GM12801 (cell line): ENCODE data around the gene TMEM8B.

ENCODE experiments used
- CTCF ChIP-seq: IDR thresholded peaks from one replicate; pipeline ENCODE4 v1.5.1; 2011; ENCODE audit warnings: control low read depth; ENCODE audit not compliant: insufficient read length; ENCODE audit errors: extremely low read depth

TMEM8B gene

GRCh38 chr9:35835766-35836165 lies 6.7 kb downstream of the TMEM8B start:
- TF ChIP-seq CTCF, result no peak

- TF ChIP-seq CTCF, result no peak
Measured at GRCh38 chr9:35836595-35836994, 7.6 kb downstream of the TMEM8B start.

GRCh38 chr9:35839926-35840325 lies 10.9 kb downstream of the TMEM8B start:
- no peak for TF ChIP-seq CTCF

- no peak for TF ChIP-seq CTCF
Measured at GRCh38 chr9:35840881-35841644, 12.0 kb downstream of the TMEM8B start.

- no peak for TF ChIP-seq CTCF
Measured at GRCh38 chr9:35841645-35841900, 12.5 kb downstream of the TMEM8B start.

- TF ChIP-seq CTCF, result no peak
Measured at GRCh38 chr9:35842020-35842745, 13.2 kb downstream of the TMEM8B start.

- no peak for TF ChIP-seq CTCF
Measured at GRCh38 chr9:35842795-35843194, 13.8 kb downstream of the TMEM8B start.
